Right lobe of liver (tissue), 4 donors: Measurements from ENCODE around the gene VGF.
"Not testable (repeated sequence)": the region's sequence is repeated elsewhere in the genome, so short reads cannot be mapped to it uniquely, and the experiment has no call there.

Experiments used
- POLR2A ChIP-seq: fragments of 450-650 bp; IDR thresholded peaks from one replicate; pipeline ENCODE4 v1.6.1; 2017; ENCODE audit warnings: antibody characterized with exemption, mild to moderate bottlenecking
- TF ChIP-seq, protein P1 (sequence below), 4 donors: fragments of 200-600 bp in 3 of 4; fragments of 450-650 bp in 1 of 4; IDR thresholded peaks; one replicate each; pipeline versions ENCODE4 v1.5.1 to v1.8.0; 2016 to 2022; ENCODE audit warnings: antibody characterized with exemption in 4 of 4, mild to moderate bottlenecking in 2 of 4
- donor health status: DM: no; HTN: no; CAD: no.
- donor health status: DM: no; HTN: no; CAD: no.
- donor health status: DM: no; HTN: yes; CAD: no.

DNA sequence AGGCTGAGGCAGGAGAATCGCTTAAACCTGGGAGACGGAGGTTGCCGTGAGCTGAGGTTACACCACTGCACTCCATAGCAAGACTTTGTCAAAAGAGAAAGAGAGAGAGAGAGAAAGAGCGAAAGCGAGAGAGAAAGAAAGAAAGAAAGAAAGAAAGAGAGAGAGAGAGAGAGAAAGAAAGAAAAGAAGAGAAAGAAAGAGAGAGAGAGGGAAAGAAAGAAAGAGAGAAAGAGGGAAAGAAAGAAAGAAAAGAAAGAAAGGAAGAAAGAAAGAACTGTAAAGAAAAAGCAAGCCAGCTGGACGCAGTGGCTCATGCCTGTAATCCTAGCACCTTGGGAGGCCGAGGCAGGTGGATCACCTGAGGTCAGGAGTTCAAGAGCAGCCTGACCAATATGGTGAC, 52.2 kb downstream of the VGF start:
- TF ChIP-seq, protein P1, sequence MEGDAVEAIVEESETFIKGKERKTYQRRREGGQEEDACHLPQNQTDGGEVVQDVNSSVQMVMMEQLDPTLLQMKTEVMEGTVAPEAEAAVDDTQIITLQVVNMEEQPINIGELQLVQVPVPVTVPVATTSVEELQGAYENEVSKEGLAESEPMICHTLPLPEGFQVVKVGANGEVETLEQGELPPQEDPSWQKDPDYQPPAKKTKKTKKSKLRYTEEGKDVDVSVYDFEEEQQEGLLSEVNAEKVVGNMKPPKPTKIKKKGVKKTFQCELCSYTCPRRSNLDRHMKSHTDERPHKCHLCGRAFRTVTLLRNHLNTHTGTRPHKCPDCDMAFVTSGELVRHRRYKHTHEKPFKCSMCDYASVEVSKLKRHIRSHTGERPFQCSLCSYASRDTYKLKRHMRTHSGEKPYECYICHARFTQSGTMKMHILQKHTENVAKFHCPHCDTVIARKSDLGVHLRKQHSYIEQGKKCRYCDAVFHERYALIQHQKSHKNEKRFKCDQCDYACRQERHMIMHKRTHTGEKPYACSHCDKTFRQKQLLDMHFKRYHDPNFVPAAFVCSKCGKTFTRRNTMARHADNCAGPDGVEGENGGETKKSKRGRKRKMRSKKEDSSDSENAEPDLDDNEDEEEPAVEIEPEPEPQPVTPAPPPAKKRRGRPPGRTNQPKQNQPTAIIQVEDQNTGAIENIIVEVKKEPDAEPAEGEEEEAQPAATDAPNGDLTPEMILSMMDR (IDR thresholded peaks at IDR 0.05), result not testable (repeated sequence)
- not testable (repeated sequence) for TF ChIP-seq POLR2A
